Keratinocyte (primary cell): ENCODE measurements around the gene AK8. TPM values are rescaled to one million over a fixed set of nuclear protein-coding genes. Genes with fewer than 3 reads are reported as not detected.

Source experiments
- DNase-seq: peaks from one replicate; pipeline ENCODE4 v3.0.0-alpha.2; 2011; ENCODE audit warnings: low read depth, missing footprints, low spot score
- FAIRE-seq: peaks from 2 replicates; lab custom pipeline; 2011; peaks lifted over from hg19 to GRCh38; lab: Jason Lieb, UNC
- H2AFZ ChIP-seq: 2 replicates; pipeline ENCODE4 v1.6.0; 2012; ENCODE audit warnings: low read length, control low read depth, inconsistent platforms; ENCODE audit not compliant: control insufficient read depth
- H3K27ac ChIP-seq: 2 replicates; pipeline ENCODE4 v1.5.1; 2011; ENCODE audit warnings: low read length; ENCODE audit not compliant: control insufficient read depth, insufficient read depth
- H3K27me3 ChIP-seq: 3 replicates; pipeline ENCODE4 v1.6.0; 2011; ENCODE audit warnings: low read length; ENCODE audit not compliant: control insufficient read depth, insufficient read depth; ENCODE audit errors: extremely low read depth
- H3K36me3 ChIP-seq, 2 experiments: 2 replicates in 1 of 2; 3 replicates in 1 of 2; pipeline ENCODE4 v1.5.1; 2011; ENCODE audit warnings: low read length in 2 of 2, mild to moderate bottlenecking in 1 of 2; ENCODE audit not compliant: control insufficient read depth in 2 of 2, insufficient read depth in 2 of 2; ENCODE audit errors: extremely low read depth in 1 of 2
- H3K4me1 ChIP-seq: 3 replicates; pipeline ENCODE4 v1.5.1; 2011; ENCODE audit warnings: low read length; ENCODE audit not compliant: control insufficient read depth, insufficient read depth; ENCODE audit errors: extremely low read depth
- H3K4me2 ChIP-seq: 3 replicates; pipeline ENCODE4 v1.6.0; 2011; ENCODE audit warnings: low read depth, low read length; ENCODE audit not compliant: control insufficient read depth, insufficient read depth; ENCODE audit errors: extremely low read depth
- H3K4me3 ChIP-seq, 3 experiments: fragments of 200-600 bp in 1 of 3; sonication (generic) in 1 of 3; 2 replicates in 2 of 3; 3 replicates in 1 of 3; pipeline ENCODE4 v1.5.1; 2011 to 2016; ENCODE audit warnings: low read length in 3 of 3, mild to moderate bottlenecking in 3 of 3, control low read depth in 2 of 3, inconsistent platforms in 1 of 3, low read depth in 1 of 3, mixed read lengths in 1 of 3, mixed run types in 1 of 3, moderate library complexity in 1 of 3; ENCODE audit not compliant: control insufficient read depth in 2 of 3, insufficient read depth in 2 of 3; ENCODE audit errors: extremely low read depth in 1 of 3
- H3K79me2 ChIP-seq: 2 replicates; pipeline ENCODE4 v1.6.0; 2012; ENCODE audit warnings: low read length; ENCODE audit not compliant: control insufficient read depth, insufficient read depth
- H3K9ac ChIP-seq: 3 replicates; pipeline ENCODE4 v1.6.0; 2011; ENCODE audit warnings: low read length; ENCODE audit not compliant: control insufficient read depth, insufficient read depth; ENCODE audit errors: extremely low read depth
- H3K9me1 ChIP-seq: 3 replicates; pipeline ENCODE4 v1.6.0; 2011; ENCODE audit warnings: low read length; ENCODE audit not compliant: control insufficient read depth, insufficient read depth; ENCODE audit errors: extremely low read depth
- H3K9me3 ChIP-seq: 2 replicates; pipeline ENCODE4 v1.5.1; 2012; ENCODE audit warnings: low read depth, low read length; ENCODE audit not compliant: control insufficient read depth
- H4K20me1 ChIP-seq: 3 replicates; pipeline ENCODE4 v1.6.0; 2011; ENCODE audit warnings: low read length; ENCODE audit not compliant: control insufficient read depth, insufficient read depth; ENCODE audit errors: extremely low read depth
- CTCF ChIP-seq, 3 experiments: IDR thresholded peaks in 1 of 3; conservative IDR thresholded peaks in 1 of 3; optimal IDR thresholded peaks in 1 of 3; 2 replicates in 2 of 3; 3 replicates in 1 of 3; pipeline versions ENCODE3 to v1.5.1; 2011; ENCODE audit warnings: low read length in 3 of 3, mild to moderate bottlenecking in 3 of 3, moderate library complexity in 2 of 3, control low read depth in 1 of 3, inconsistent platforms in 1 of 3; ENCODE audit not compliant: insufficient read depth in 2 of 3; ENCODE audit errors: extremely low read depth in 1 of 3
- EZH2 ChIP-seq: IDR thresholded peaks from one replicate; pipeline ENCODE4 v1.6.1; 2012; ENCODE audit warnings: inconsistent platforms, mild to moderate bottlenecking, low read length, moderate library complexity
- dilution Hi-C: fragments of 300-500 bp; cut with MboI; formaldehyde crosslinking; loops from one replicate; pipeline ENCODE4 v1.7.0; 2020; ENCODE audit warnings: low sequenced_read_pairs; ENCODE audit not compliant: extremely low pct_ligation_motif_present
- polyA plus RNA-seq, 5 experiments: library from polyadenylated mRNA; depleted of rRNA in 3 of 5; stranded (reverse) in 3 of 5; stranded (forward) in 1 of 5; unstranded in 1 of 5; fragments of >200 nt; gene quantifications; 1 replicate in 1 of 5; 2 replicates in 3 of 5; 3 replicates in 1 of 5; pipeline versions ENCODE4 v1.2.1 to v1.2.3, GENCODE V29; 2011 to 2012; ENCODE audit warnings: missing spikeins in 2 of 5, low read depth in 1 of 5, low replicate concordance in 1 of 5

AK8 gene
- polyA plus RNA-seq, 1 donor (not counting 4 experiments of a cell fraction or from before 2014, with no cell fraction given) = 0.24 TPM

- no peak for TF ChIP-seq EZH2
- no peak for TF ChIP-seq CTCF (optimal IDR thresholded peaks at IDR 0.05 in 1 of 3, IDR thresholded peaks at IDR 0.05 in 1 of 3, conservative IDR thresholded peaks at IDR 0.05 in 1 of 3; ENCODE audit: extremely low read depth in 1 of 3, insufficient read depth in 2 of 3, low read length in 3 of 3)
- Histone ChIP-seq H3K9me3 (no peaks in the 10 kb centered on the region), H4K20me1 (no peaks in the 10 kb centered on the region), H2AFZ (no peak overlapping the region), H3K9ac (no peak overlapping the region), H3K36me3 (no peaks in the 10 kb centered on the region), H3K4me3 (no peak overlapping the region), H3K4me1 (no peaks in the 10 kb centered on the region), H3K27ac (no peak overlapping the region), H3K27me3 (peaks cover 32% of the 10 kb centered on the region), H3K4me2 (no peak overlapping the region), H3K9me1 (no peaks in the 10 kb centered on the region), H3K79me2 (no peaks in the 10 kb centered on the region)
- dilution Hi-C loops = no loop called here
- FAIRE-seq = no peak
- DNase-seq = no peak
Measured at GRCh38 chr9:132752877-132753592, 125.0 kb downstream of the AK8 start.

GRCh38 chr9:132750668-132751067 is 127.4 kb downstream of the AK8 start:
- no peaks in the 10 kb centered on the region for H3K79me2 ChIP-seq
- no peaks in the 10 kb centered on the region for H3K9me1 ChIP-seq
- DNase-seq (no peak), FAIRE-seq (no peak)
- no peaks in the 10 kb centered on the region for H3K36me3 ChIP-seq
- H2AFZ ChIP-seq = no peak overlapping the region
- H3K27ac ChIP-seq = no peak overlapping the region
- no peaks in the 10 kb centered on the region for H3K4me1 ChIP-seq
- peaks cover 29% of the 10 kb centered on the region for H3K27me3 ChIP-seq
- H3K9me3 ChIP-seq = no peaks in the 10 kb centered on the region
- no peak overlapping the region for H3K9ac ChIP-seq
- no peaks in the 10 kb centered on the region for H4K20me1 ChIP-seq
- dilution Hi-C loops = no loop called here
- H3K4me3 ChIP-seq = no peak overlapping the region
- no peak overlapping the region for H3K4me2 ChIP-seq
- TF ChIP-seq CTCF (optimal IDR thresholded peaks at IDR 0.05 in 1 of 3, IDR thresholded peaks at IDR 0.05 in 1 of 3, conservative IDR thresholded peaks at IDR 0.05 in 1 of 3; ENCODE audit: extremely low read depth in 1 of 3, insufficient read depth in 2 of 3, low read length in 3 of 3) (no peak), EZH2 (no peak)
